SU-DHL-6 (cell line): ENCODE results near the gene AGXT2.

ENCODE experiments used
- H2AFZ ChIP-seq: fragments of 200-600 bp; sonication (generic); 2 replicates; pipeline ENCODE4 v1.6.1; 2014; ENCODE audit warnings: low read depth, mild to moderate bottlenecking, moderate library complexity, mixed read lengths, antibody characterized with exemption, low read length; ENCODE audit not compliant: severe bottlenecking
- H3F3A ChIP-seq: fragments of 200-600 bp; shearing (Covaris generic); 2 replicates; pipeline ENCODE4 v1.6.0; 2016; ENCODE audit warnings: antibody characterized with exemption, mild to moderate bottlenecking; ENCODE audit not compliant: insufficient read depth
- H3K27ac ChIP-seq: fragments of 200-600 bp; sonication (generic); 2 replicates; pipeline ENCODE4 v1.5.1; 2016; ENCODE audit warnings: low read depth, mild to moderate bottlenecking, low read length, moderate library complexity, mixed read lengths
- H3K27me3 ChIP-seq: fragments of 200-600 bp; sonication (generic), shearing (Covaris generic); 2 replicates; pipeline ENCODE4 v1.6.0; 2014; ENCODE audit warnings: mild to moderate bottlenecking, low read length
- H3K36me3 ChIP-seq: fragments of 200-600 bp; sonication (generic); 2 replicates; pipeline ENCODE4 v1.6.1; 2014; ENCODE audit warnings: mild to moderate bottlenecking, low read length, mixed read lengths
- H3K4me2 ChIP-seq: fragments of 300-600, 200-600 bp; shearing (Covaris generic), sonication (generic); 2 replicates; pipeline ENCODE4 v1.6.0; 2014; ENCODE audit warnings: low read length, low read depth, mild to moderate bottlenecking; ENCODE audit not compliant: poor library complexity, severe bottlenecking
- H3K4me3 ChIP-seq: fragments of 200-600 bp; sonication (generic); 2 replicates; pipeline ENCODE4 v1.5.1; 2014; ENCODE audit warnings: antibody characterized with exemption, low read length, mild to moderate bottlenecking, mixed read lengths; ENCODE audit not compliant: insufficient read depth, poor library complexity, severe bottlenecking
- H3K79me2 ChIP-seq: fragments of 200-600 bp; sonication (generic); 2 replicates; pipeline ENCODE4 v1.6.1; 2014; ENCODE audit warnings: mild to moderate bottlenecking, low read length, moderate library complexity; ENCODE audit not compliant: insufficient read depth
- H3K9ac ChIP-seq: fragments of 200-600 bp; sonication (generic); 2 replicates; pipeline ENCODE4 v1.7.0; 2014; ENCODE audit warnings: mild to moderate bottlenecking, low read length
- H3K9me2 ChIP-seq: fragments of 200-600 bp; sonication (generic); replicated peaks from 2 replicates; pipeline ENCODE4 v1.6.1; 2014; ENCODE audit warnings: low read length; ENCODE audit not compliant: insufficient read depth
- H3K9me3 ChIP-seq: fragments of 200-600 bp; sonication (generic); 2 replicates; pipeline ENCODE4 v1.6.1; 2014; ENCODE audit warnings: low read length, mixed read lengths; ENCODE audit not compliant: insufficient read depth
- H4K20me1 ChIP-seq: fragments of 200-600 bp; sonication (generic); 2 replicates; pipeline ENCODE4 v1.6.1; 2014; ENCODE audit warnings: low read depth, mild to moderate bottlenecking, antibody characterized with exemption, low read length, moderate library complexity, mixed read lengths
- EZH2phosphoT487 ChIP-seq: fragments of 200-600 bp; sonication (generic), shearing (Covaris generic); conservative IDR thresholded peaks from 2 replicates; pipeline ENCODE4 v1.6.1; 2018; ENCODE audit warnings: mild to moderate bottlenecking, antibody characterized with exemption, low read length, moderate library complexity, mixed read lengths
- TF ChIP-seq, protein P1 (sequence below): fragments of 200-600 bp; sonication (generic); IDR thresholded peaks from one replicate; pipeline ENCODE4 v1.5.1; 2017; ENCODE audit warnings: antibody characterized with exemption, mild to moderate bottlenecking, low read length, moderate library complexity; ENCODE audit not compliant: insufficient read depth, poor library complexity, severe bottlenecking

Gene AGXT2

DNA sequence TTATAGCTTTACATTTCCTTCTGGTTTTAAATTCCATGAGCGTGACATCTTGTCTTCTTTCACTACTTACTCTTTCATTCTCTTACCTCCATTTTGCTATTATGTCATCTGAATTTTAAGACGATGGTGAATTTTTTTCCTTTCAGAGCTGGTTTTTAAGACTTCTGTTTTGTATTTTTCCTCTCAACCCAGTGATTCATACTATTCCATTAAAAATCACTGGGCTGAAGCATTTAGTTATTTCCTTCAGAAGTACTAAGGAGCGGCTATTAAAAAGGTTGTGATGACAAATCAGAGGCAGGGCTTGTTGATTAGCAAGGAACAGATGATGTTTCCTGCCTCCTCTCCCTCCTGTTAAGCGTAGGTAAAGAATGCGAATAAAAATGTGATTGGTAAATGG lies 16.5 kb downstream of the AGXT2 start:
- Histone ChIP-seq H3K27me3 (no peaks in the 10 kb centered on the region), H2AFZ (no peak overlapping the region), H3K9ac (no peak overlapping the region), H3F3A (no peaks in the 10 kb centered on the region), H3K4me3 (no peak overlapping the region), H3K79me2 (no peaks in the 10 kb centered on the region), H3K9me2 (no peaks in the 10 kb centered on the region), H3K9me3 (no peaks in the 10 kb centered on the region), H4K20me1 (no peaks in the 10 kb centered on the region), H3K36me3 (no peaks in the 10 kb centered on the region), H3K4me2 (no peak overlapping the region), H3K27ac (no peak overlapping the region)
- TF ChIP-seq EZH2phosphoT487 = no peak
- TF ChIP-seq, protein P1, sequence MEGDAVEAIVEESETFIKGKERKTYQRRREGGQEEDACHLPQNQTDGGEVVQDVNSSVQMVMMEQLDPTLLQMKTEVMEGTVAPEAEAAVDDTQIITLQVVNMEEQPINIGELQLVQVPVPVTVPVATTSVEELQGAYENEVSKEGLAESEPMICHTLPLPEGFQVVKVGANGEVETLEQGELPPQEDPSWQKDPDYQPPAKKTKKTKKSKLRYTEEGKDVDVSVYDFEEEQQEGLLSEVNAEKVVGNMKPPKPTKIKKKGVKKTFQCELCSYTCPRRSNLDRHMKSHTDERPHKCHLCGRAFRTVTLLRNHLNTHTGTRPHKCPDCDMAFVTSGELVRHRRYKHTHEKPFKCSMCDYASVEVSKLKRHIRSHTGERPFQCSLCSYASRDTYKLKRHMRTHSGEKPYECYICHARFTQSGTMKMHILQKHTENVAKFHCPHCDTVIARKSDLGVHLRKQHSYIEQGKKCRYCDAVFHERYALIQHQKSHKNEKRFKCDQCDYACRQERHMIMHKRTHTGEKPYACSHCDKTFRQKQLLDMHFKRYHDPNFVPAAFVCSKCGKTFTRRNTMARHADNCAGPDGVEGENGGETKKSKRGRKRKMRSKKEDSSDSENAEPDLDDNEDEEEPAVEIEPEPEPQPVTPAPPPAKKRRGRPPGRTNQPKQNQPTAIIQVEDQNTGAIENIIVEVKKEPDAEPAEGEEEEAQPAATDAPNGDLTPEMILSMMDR = no peak

DNA sequence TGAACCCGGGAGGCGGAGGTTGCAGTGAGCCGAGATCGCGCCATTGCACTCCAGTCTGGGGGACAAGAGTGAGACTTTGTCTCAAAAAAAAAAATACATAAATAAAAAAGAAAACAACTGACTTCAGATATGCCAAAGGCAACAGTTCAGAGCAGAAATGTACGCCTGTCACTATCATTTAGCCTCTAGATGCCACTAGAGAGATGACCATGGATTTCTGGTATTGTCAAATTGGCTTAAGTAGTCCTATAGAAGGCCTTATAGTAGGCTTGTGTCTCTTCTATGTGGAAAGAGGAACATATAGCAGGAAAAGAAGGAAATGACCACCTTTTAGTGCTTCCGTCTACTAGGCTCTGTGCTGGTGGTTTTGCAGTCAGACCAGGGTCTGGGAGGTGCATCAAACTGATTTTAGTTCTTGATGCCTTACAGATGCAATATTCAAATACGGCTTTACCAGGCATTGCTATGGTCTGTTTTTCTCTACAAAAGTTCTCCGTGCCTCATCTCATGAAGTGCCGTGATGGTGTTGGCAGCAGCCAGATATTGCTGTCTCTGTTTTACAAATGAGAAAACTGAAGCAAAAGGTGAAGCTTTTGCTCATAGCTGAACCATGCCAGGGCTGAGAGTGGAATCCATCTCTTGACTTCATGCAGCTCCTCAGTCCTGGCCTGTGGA lies 17.2 kb downstream of the AGXT2 start:
- H2AFZ ChIP-seq = no peak overlapping the region
- H3K4me2 ChIP-seq = no peak overlapping the region
- H3K27me3 ChIP-seq = no peaks in the 10 kb centered on the region
- H3K9me3 ChIP-seq = no peaks in the 10 kb centered on the region
- no peaks in the 10 kb centered on the region for H3K79me2 ChIP-seq
- H3K27ac ChIP-seq = no peak overlapping the region
- no peaks in the 10 kb centered on the region for H3K36me3 ChIP-seq
- no peaks in the 10 kb centered on the region for H3K9me2 ChIP-seq
- no peaks in the 10 kb centered on the region for H3F3A ChIP-seq
- no peak overlapping the region for H3K4me3 ChIP-seq
- H4K20me1 ChIP-seq = no peaks in the 10 kb centered on the region
- H3K9ac ChIP-seq = no peak overlapping the region
- no peak for TF ChIP-seq EZH2phosphoT487
- TF ChIP-seq, protein P1 = no peak

DNA sequence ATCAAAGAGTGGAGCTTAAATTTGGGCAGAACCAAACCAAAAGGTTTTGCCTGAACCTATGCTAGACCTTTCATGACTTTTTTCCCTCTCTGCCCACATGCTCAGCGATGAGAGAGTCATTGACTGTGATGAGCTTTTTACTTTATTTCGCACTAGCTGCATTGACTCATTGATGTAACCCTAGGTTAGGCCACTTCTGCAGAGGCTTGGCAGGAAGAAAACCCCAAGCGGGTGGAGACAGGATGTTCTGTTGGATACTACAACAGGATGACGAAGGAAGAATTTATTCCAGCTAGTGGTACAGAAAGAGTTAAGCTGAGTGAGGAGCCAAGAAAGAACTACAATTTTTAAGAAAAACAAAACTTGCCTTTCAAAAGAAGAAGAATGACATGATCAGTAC lies 18.4 kb downstream of the AGXT2 start:
- H3K4me3 ChIP-seq = no peak overlapping the region
- H3K27ac ChIP-seq = no peak overlapping the region
- H2AFZ ChIP-seq = no peak overlapping the region
- H3K27me3 ChIP-seq = no peaks in the 10 kb centered on the region
- no peak for TF ChIP-seq EZH2phosphoT487
- TF ChIP-seq, protein P1 = no peak
- no peak overlapping the region for H3K4me2 ChIP-seq
- no peak overlapping the region for H3K9ac ChIP-seq
- no peaks in the 10 kb centered on the region for H3K9me2 ChIP-seq
- no peaks in the 10 kb centered on the region for H4K20me1 ChIP-seq
- no peaks in the 10 kb centered on the region for H3K79me2 ChIP-seq
- H3F3A ChIP-seq = no peaks in the 10 kb centered on the region
- no peaks in the 10 kb centered on the region for H3K36me3 ChIP-seq
- no peaks in the 10 kb centered on the region for H3K9me3 ChIP-seq

DNA sequence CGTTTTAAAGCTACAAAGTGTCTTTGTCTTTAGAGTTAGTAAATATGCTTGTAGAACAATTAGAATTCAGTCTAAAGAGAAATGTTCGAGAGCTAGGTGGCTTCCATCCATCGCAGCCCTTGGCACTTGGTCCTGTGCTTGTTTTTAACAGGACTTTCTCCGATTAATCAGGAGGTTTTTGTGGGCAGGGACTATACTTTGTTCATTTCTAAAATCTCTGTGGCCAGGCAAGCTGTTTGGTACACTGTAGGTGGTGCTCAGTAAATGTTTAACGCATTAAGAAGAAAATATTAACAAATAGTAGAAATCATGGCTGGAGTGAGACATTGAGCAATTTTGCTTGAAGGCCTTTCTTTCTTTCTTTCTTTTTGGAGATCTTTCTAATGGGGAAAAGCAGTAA lies 20.8 kb downstream of the AGXT2 start:
- no peaks in the 10 kb centered on the region for H3K9me3 ChIP-seq
- no peak overlapping the region for H3K9ac ChIP-seq
- no peak overlapping the region for H3K4me3 ChIP-seq
- H3K36me3 ChIP-seq = no peaks in the 10 kb centered on the region
- no peak overlapping the region for H3K4me2 ChIP-seq
- H4K20me1 ChIP-seq = no peaks in the 10 kb centered on the region
- no peaks in the 10 kb centered on the region for H3K27me3 ChIP-seq
- no peak overlapping the region for H3K27ac ChIP-seq
- H2AFZ ChIP-seq = no peak overlapping the region
- TF ChIP-seq, protein P1 = no peak
- TF ChIP-seq EZH2phosphoT487 = no peak
- H3K79me2 ChIP-seq = no peaks in the 10 kb centered on the region
- no peaks in the 10 kb centered on the region for H3F3A ChIP-seq
- H3K9me2 ChIP-seq = no peaks in the 10 kb centered on the region
